CD4-positive, CD25-positive, alpha-beta regulatory T cell (primary cell): Measurements from ENCODE around the gene LRPAP1. TPM values are rescaled to one million over a fixed set of nuclear protein-coding genes. Genes with fewer than 3 reads are reported as not detected.
"Not testable (repeated sequence)": the region's sequence is repeated elsewhere in the genome, so short reads cannot be mapped to it uniquely, and the experiment has no call there.

Source experiments
- ATAC-seq, 2 donors: fragments of 150-1000 bp; cut with Tn5 transposase; one replicate each; pipeline ENCODE4 v1.10.0; 2021; ENCODE audit warnings: low read depth in 2 of 2, moderate number of reproducible peaks in 2 of 2, moderate library complexity in 1 of 2
- DNase-seq, 3 donors: peaks; one replicate each; pipeline versions ENCODE4 v3.0.0 to v3.0.0-alpha.2; 2012 to 2022; ENCODE audit warnings: mixed read lengths in 1 of 3
- H3K27ac ChIP-seq: one replicate; pipeline ENCODE4 v1.7.0; 2013; ENCODE audit warnings: mild to moderate bottlenecking, low read length; ENCODE audit not compliant: insufficient read depth, poor library complexity, severe bottlenecking
- H3K27me3 ChIP-seq: one replicate; pipeline ENCODE4 v1.7.0; 2013; ENCODE audit warnings: low read length; ENCODE audit not compliant: control insufficient read depth, insufficient read depth
- H3K36me3 ChIP-seq: one replicate; pipeline ENCODE4 v1.7.0; 2013; ENCODE audit warnings: mild to moderate bottlenecking, low read length, moderate library complexity; ENCODE audit not compliant: control insufficient read depth, insufficient read depth
- H3K4me1 ChIP-seq: 2 replicates; pipeline ENCODE4 v1.7.0; 2013; ENCODE audit warnings: mild to moderate bottlenecking, low read length; ENCODE audit not compliant: insufficient read depth, control insufficient read depth, poor library complexity, severe bottlenecking
- H3K4me3 ChIP-seq: one replicate; pipeline ENCODE4 v1.7.0; 2013; ENCODE audit warnings: low read depth, mild to moderate bottlenecking, low read length, moderate library complexity
- H3K9me3 ChIP-seq, 2 experiments: 1 replicate in 1 of 2; 2 replicates in 1 of 2; pipeline ENCODE4 v1.7.0; 2013; ENCODE audit warnings: low read length in 2 of 2, mild to moderate bottlenecking in 1 of 2, moderate library complexity in 1 of 2; ENCODE audit not compliant: control insufficient read depth in 2 of 2
- H3K27ac Mint-ChIP-seq, 3 donors: one replicate each; pipeline ENCODE4 v1.8.0; 2020 to 2022; ENCODE audit warnings: mild to moderate bottlenecking in 3 of 3, mixed read lengths in 3 of 3, moderate library complexity in 2 of 3
- H3K27me3 Mint-ChIP-seq: one replicate; pipeline ENCODE4 v1.8.0; 2022; ENCODE audit warnings: mild to moderate bottlenecking, mixed read lengths
- H3K36me3 Mint-ChIP-seq: one replicate; pipeline ENCODE4 v1.8.0; 2020; ENCODE audit warnings: mixed read lengths
- H3K4me1 Mint-ChIP-seq, 4 donors: one replicate each; pipeline ENCODE4 v1.8.0; 2020 to 2022; ENCODE audit warnings: mixed read lengths in 4 of 4, mild to moderate bottlenecking in 1 of 4
- H3K4me3 Mint-ChIP-seq, 4 donors: one replicate each; pipeline ENCODE4 v1.8.0; 2020 to 2022; ENCODE audit warnings: mild to moderate bottlenecking in 4 of 4, mixed read lengths in 4 of 4, moderate library complexity in 3 of 4
- H3K9me3 Mint-ChIP-seq, 7 donors: one replicate each; pipeline ENCODE4 v1.8.0; 2020 to 2022; ENCODE audit warnings: mixed read lengths in 7 of 7, mild to moderate bottlenecking in 3 of 7, moderate library complexity in 2 of 7
- polyA plus RNA-seq, 4 donors: library from polyadenylated mRNA; unstranded; fragments of 300-500 nt; fragmentation: Illumina TruSeq; gene quantifications; one replicate each; pipeline ENCODE4 v1.2.3, GENCODE V29; 2021
- total RNA-seq: library from RNA; stranded (reverse); gene quantifications from one replicate; pipeline ENCODE4 v1.2.3, GENCODE V29; 2022

LRPAP1 gene
- total and polyA plus RNA-seq, 5 donors from 2014 or later: 78.4 to 111 (median 99.2) TPM

- not testable (repeated sequence) for H3K36me3 ChIP-seq, H3K4me3 ChIP-seq, H3K27ac Mint-ChIP-seq, H3K27me3 Mint-ChIP-seq, ATAC-seq, H3K27me3 ChIP-seq, H3K4me3 Mint-ChIP-seq, DNase-seq, H3K4me1 Mint-ChIP-seq, H3K4me1 ChIP-seq, H3K27ac ChIP-seq, H3K36me3 Mint-ChIP-seq, H3K9me3 Mint-ChIP-seq, H3K9me3 ChIP-seq
Measured at GRCh38 chr4:3548991-3549693, 16.9 kb upstream of the LRPAP1 start.

GRCh38 chr4:3546721-3547120 is 14.5 kb upstream of the LRPAP1 start:
- H3K9me3 Mint-ChIP-seq: not testable (repeated sequence)

GRCh38 chr4:3545351-3545750 is 13.1 kb upstream of the LRPAP1 start:
- not testable (repeated sequence) for ATAC-seq, H3K9me3 Mint-ChIP-seq

More at GRCh38 chr4:3546721-3547120, 14.5 kb upstream of the LRPAP1 start:
- H3K27ac ChIP-seq, H3K36me3 Mint-ChIP-seq, DNase-seq, H3K4me3 ChIP-seq, H3K9me3 ChIP-seq, H3K4me1 ChIP-seq, ATAC-seq, H3K27me3 ChIP-seq, H3K36me3 ChIP-seq, H3K27ac Mint-ChIP-seq, H3K4me3 Mint-ChIP-seq, H3K27me3 Mint-ChIP-seq, H3K4me1 Mint-ChIP-seq: not testable (repeated sequence)

GRCh38 chr4:3544259-3545025 is 12.2 kb upstream of the LRPAP1 start:
- not testable (repeated sequence) for H3K27ac Mint-ChIP-seq, H3K27ac ChIP-seq, H3K9me3 ChIP-seq, H3K4me3 Mint-ChIP-seq, H3K36me3 ChIP-seq, H3K4me3 ChIP-seq, H3K4me1 Mint-ChIP-seq, H3K27me3 Mint-ChIP-seq, H3K36me3 Mint-ChIP-seq, H3K4me1 ChIP-seq, DNase-seq, H3K27me3 ChIP-seq, H3K9me3 Mint-ChIP-seq, ATAC-seq

More at GRCh38 chr4:3545351-3545750, 13.1 kb upstream of the LRPAP1 start:
- H3K27me3 ChIP-seq, H3K36me3 ChIP-seq, H3K4me3 Mint-ChIP-seq, H3K27ac Mint-ChIP-seq, H3K4me1 Mint-ChIP-seq, H3K36me3 Mint-ChIP-seq, H3K4me1 ChIP-seq, H3K4me3 ChIP-seq, H3K27me3 Mint-ChIP-seq, H3K27ac ChIP-seq, DNase-seq, H3K9me3 ChIP-seq: not testable (repeated sequence)

GRCh38 chr4:3543415-3543814 is 11.2 kb upstream of the LRPAP1 start:
- H3K4me3 ChIP-seq, H3K4me1 ChIP-seq, H3K9me3 Mint-ChIP-seq, H3K36me3 ChIP-seq, H3K27me3 Mint-ChIP-seq, H3K4me1 Mint-ChIP-seq, H3K27ac ChIP-seq, H3K27ac Mint-ChIP-seq, H3K9me3 ChIP-seq, H3K36me3 Mint-ChIP-seq, DNase-seq, H3K27me3 ChIP-seq, ATAC-seq: not testable (repeated sequence)
- H3K4me3 Mint-ChIP-seq: peak overlapping the region in 1 of 4 donors; percentile 43

- not testable (repeated sequence) for H3K27ac Mint-ChIP-seq, H3K27me3 Mint-ChIP-seq, H3K36me3 ChIP-seq, H3K4me1 Mint-ChIP-seq, H3K36me3 Mint-ChIP-seq, H3K4me1 ChIP-seq, H3K9me3 ChIP-seq, H3K27ac ChIP-seq, DNase-seq, ATAC-seq, H3K4me3 ChIP-seq, H3K27me3 ChIP-seq, H3K4me3 Mint-ChIP-seq
- H3K9me3 Mint-ChIP-seq: peaks cover 0 to 10% (median 0%) of the 10 kb centered on the region in 7 donors
Measured at GRCh38 chr4:3538906-3539305, 6.7 kb upstream of the LRPAP1 start.

GRCh38 chr4:3535812-3536211 is 3.6 kb upstream of the LRPAP1 start:
- not testable (repeated sequence) for H3K9me3 ChIP-seq, H3K4me3 ChIP-seq, H3K27me3 Mint-ChIP-seq, DNase-seq, H3K36me3 ChIP-seq, H3K27ac ChIP-seq, H3K4me3 Mint-ChIP-seq, H3K36me3 Mint-ChIP-seq, ATAC-seq, H3K27me3 ChIP-seq, H3K27ac Mint-ChIP-seq
- Mint-ChIP-seq H3K9me3 (peaks cover 0 to 10% (median 0%) of the 10 kb centered on the region in 7 donors), H3K4me1 (peaks cover 5 to 21% (median 12%) of the 10 kb centered on the region in 4 donors)
- H3K4me1 ChIP-seq: peaks cover 14% of the 10 kb centered on the region

GRCh38 chr4:3533423-3533820 is 1.2 kb upstream of the LRPAP1 start:
- H3K27ac Mint-ChIP-seq: no peak overlapping the region
- no peak overlapping the region for H3K27ac ChIP-seq
- no peak for DNase-seq
- no peaks in the 10 kb centered on the region for H3K27me3 Mint-ChIP-seq
- no peaks in the 10 kb centered on the region for H3K27me3 ChIP-seq
- H3K4me1 Mint-ChIP-seq: peaks cover 5 to 38% (median 19%) of the 10 kb centered on the region in 4 donors
- no peaks in the 10 kb centered on the region for H3K9me3 ChIP-seq
- no peak overlapping the region for H3K4me3 ChIP-seq
- peaks cover 5% of the 10 kb centered on the region for H3K36me3 ChIP-seq
- no peak for ATAC-seq
- H3K9me3 Mint-ChIP-seq: peaks cover 0 to 7% (median 0%) of the 10 kb centered on the region in 7 donors
- peaks cover 24% of the 10 kb centered on the region for H3K4me1 ChIP-seq
- H3K4me3 Mint-ChIP-seq: peak overlapping the region; percentile 67 to 91 (median 78)
- H3K36me3 Mint-ChIP-seq: peaks cover 4% of the 10 kb centered on the region
